Neutrophil (primary cell): Measurements from ENCODE around the gene OXSM.

ENCODE experiments used
- H3K27ac ChIP-seq: fragments of 200-600 bp; sonication (generic); 2 replicates; pipeline ENCODE4 v1.5.1; 2016; ENCODE audit warnings: mild to moderate bottlenecking, moderate library complexity
- H3K27me3 ChIP-seq: fragments of 200-600 bp; sonication (generic); 2 replicates; pipeline ENCODE4 v1.6.0; 2016; ENCODE audit warnings: mild to moderate bottlenecking
- H3K36me3 ChIP-seq: fragments of 200-600 bp; sonication (generic); 2 replicates; pipeline ENCODE4 v1.5.1; 2017
- H3K4me1 ChIP-seq, 2 experiments: fragments of 200-600 bp in 1 of 2; sonication (generic) in 1 of 2; 1 replicate in 1 of 2; 2 replicates in 1 of 2; pipeline versions ENCODE4 v1.5.1 to v1.6.1; 2013 to 2016; ENCODE audit warnings: low read depth in 1 of 2, low read length in 1 of 2, mild to moderate bottlenecking in 1 of 2, moderate library complexity in 1 of 2; ENCODE audit not compliant: control insufficient read depth in 1 of 2, insufficient read depth in 1 of 2
- H3K4me3 ChIP-seq, 2 experiments: fragments of 200-600 bp in 1 of 2; sonication (generic) in 1 of 2; 1 replicate in 1 of 2; 2 replicates in 1 of 2; pipeline ENCODE4 v1.5.1; 2013 to 2016; ENCODE audit warnings: low read depth in 1 of 2, low read length in 1 of 2, mild to moderate bottlenecking in 1 of 2, moderate library complexity in 1 of 2
- H3K9me3 ChIP-seq: fragments of 200-600 bp; sonication (generic); 2 replicates; pipeline ENCODE4 v1.5.1; 2016
- TF ChIP-seq, protein P1 (sequence below): fragments of 200-600 bp; sonication (generic); IDR thresholded peaks from 2 replicates; pipeline ENCODE4 v1.5.1; 2016; ENCODE audit warnings: antibody characterized with exemption

Gene OXSM

DNA sequence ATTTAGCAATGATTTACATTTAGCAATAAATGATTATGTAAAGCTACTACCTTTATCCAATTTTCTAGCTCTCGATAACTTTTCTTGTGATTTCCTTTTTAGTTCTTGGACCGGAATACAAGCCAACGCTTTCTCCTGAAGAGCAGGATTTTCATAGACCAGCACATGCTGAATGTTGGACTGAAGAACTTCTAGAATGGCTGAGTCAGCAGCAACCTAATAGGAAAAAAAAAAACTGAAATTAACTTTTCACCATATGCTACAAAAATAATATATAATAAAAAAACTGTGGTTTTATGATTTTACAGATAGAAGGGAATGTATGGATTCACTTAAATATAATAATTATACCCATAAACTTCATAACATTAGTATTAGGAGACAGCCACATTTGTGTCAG, 38.8 kb upstream of the OXSM start:
- no peak overlapping the region for H3K4me3 ChIP-seq
- H3K36me3 ChIP-seq: peaks cover 38% of the 10 kb centered on the region
- TF ChIP-seq, protein P1, sequence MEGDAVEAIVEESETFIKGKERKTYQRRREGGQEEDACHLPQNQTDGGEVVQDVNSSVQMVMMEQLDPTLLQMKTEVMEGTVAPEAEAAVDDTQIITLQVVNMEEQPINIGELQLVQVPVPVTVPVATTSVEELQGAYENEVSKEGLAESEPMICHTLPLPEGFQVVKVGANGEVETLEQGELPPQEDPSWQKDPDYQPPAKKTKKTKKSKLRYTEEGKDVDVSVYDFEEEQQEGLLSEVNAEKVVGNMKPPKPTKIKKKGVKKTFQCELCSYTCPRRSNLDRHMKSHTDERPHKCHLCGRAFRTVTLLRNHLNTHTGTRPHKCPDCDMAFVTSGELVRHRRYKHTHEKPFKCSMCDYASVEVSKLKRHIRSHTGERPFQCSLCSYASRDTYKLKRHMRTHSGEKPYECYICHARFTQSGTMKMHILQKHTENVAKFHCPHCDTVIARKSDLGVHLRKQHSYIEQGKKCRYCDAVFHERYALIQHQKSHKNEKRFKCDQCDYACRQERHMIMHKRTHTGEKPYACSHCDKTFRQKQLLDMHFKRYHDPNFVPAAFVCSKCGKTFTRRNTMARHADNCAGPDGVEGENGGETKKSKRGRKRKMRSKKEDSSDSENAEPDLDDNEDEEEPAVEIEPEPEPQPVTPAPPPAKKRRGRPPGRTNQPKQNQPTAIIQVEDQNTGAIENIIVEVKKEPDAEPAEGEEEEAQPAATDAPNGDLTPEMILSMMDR: no peak
- peaks cover 13 to 19% of the 10 kb centered on the region in 2 experiments for H3K4me1 ChIP-seq
- H3K27ac ChIP-seq: no peak overlapping the region
- no peaks in the 10 kb centered on the region for H3K27me3 ChIP-seq
- H3K9me3 ChIP-seq: no peaks in the 10 kb centered on the region

DNA sequence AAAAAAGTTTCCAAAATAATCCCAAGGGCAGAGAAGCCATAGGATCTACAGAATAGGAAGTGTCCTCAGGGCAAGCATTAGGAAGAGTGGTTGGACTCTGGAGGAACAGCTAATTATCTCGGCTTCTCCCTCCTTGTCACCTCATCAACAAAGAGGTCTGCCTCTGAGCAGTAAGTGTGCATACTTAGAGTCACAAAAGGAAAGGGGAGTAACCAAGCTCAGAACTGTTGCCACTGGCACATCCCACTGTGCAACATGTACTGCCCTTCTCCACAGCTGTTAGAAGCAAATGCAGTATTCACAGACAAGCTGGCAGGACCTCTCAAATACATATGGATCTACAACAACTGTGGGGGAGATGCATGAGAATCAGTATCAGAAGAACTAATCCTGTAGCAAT, 38.2 kb upstream of the OXSM start:
- H3K27ac ChIP-seq: no peak overlapping the region
- H3K36me3 ChIP-seq: peaks cover 38% of the 10 kb centered on the region
- TF ChIP-seq, protein P1: no peak
- no peaks in the 10 kb centered on the region for H3K27me3 ChIP-seq
- no peak overlapping the region for H3K4me3 ChIP-seq
- peaks cover 8 to 13% of the 10 kb centered on the region in 2 experiments for H3K4me1 ChIP-seq
- no peaks in the 10 kb centered on the region for H3K9me3 ChIP-seq

DNA sequence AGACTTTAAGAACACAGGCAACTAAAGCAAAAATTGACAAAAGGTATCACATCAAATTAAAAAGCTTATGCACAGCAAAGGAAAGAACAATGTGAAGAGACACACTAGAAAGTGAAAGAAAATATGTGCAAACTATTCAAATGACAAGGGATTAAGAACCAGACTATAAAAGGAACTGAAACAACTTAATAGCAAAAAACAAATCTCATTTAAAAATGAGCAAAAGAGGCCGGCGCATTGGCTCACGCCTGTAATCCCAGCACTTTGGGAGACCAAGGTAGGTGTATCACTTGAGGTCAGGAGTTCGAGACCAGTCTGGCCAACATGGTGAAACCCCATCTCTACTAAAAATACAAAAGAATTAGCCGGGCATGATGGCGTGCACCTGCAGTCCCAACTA, 21.0 kb upstream of the OXSM start:
- no peaks in the 10 kb centered on the region for H3K9me3 ChIP-seq
- H3K27me3 ChIP-seq: no peaks in the 10 kb centered on the region
- TF ChIP-seq, protein P1: no peak
- H3K4me3 ChIP-seq: no peak overlapping the region
- H3K27ac ChIP-seq: no peak overlapping the region
- no peaks in the 10 kb centered on the region for H3K4me1 ChIP-seq
- H3K36me3 ChIP-seq: peaks cover 21% of the 10 kb centered on the region

DNA sequence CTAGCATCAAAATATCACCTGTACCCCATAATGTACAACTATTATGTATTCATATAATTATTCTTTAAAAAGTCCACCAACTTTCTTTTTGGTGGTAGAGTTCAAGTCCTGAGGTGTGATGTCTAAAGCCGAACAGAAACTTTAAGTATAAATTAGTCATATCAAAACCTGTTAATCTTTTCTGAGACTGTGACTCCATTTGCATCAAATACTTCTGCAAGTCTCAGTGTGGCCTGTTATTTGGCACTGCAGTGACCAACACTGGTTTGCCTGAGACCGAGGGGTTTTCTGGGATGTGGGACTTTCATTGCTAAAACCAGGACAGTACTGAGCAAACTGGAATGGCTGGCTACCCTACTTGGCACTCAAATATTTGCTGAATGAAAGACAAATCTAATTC, 14.0 kb upstream of the OXSM start:
- H3K9me3 ChIP-seq: no peaks in the 10 kb centered on the region
- H3K36me3 ChIP-seq: peaks cover 47% of the 10 kb centered on the region
- no peak overlapping the region for H3K27ac ChIP-seq
- TF ChIP-seq, protein P1: no peak
- H3K4me3 ChIP-seq: no peak overlapping the region
- peaks cover 3 to 4% of the 10 kb centered on the region in 2 experiments for H3K4me1 ChIP-seq
- no peaks in the 10 kb centered on the region for H3K27me3 ChIP-seq

DNA sequence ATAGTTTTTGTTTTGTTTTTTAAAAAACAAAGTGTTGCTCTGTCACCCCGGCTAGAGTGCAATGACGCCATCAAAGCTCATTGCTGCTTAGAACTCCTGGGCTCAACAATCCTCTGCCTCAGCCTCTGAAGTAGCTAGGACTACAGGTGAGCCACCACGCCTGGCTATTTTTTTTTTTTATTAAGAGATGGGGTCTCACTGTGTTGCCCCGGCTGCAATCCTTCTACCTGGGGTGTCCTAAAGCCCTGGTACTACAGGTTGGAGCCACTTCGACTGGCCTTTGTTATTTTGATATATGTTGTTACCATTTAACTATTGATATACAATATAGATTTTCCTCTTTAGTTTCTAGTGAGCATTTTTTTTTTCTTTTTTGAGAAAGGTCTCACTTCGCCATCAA, 9.3 kb upstream of the OXSM start:
- TF ChIP-seq, protein P1: no peak

More for the DNA sequence above, 9.3 kb upstream of the OXSM start:
- Histone ChIP-seq H3K4me1 (peaks cover 30 to 31% of the 10 kb centered on the region in 2 experiments), H3K27me3 (no peaks in the 10 kb centered on the region), H3K4me3 (no peak overlapping the region), H3K9me3 (no peaks in the 10 kb centered on the region), H3K27ac (no peak overlapping the region), H3K36me3 (peaks cover 26% of the 10 kb centered on the region)
